Tibial artery (tissue), 4 donors: ENCODE data around the gene FARS2.

ENCODE experiments used
- DNase-seq, 2 donors: peaks; one replicate each; pipeline ENCODE4 v3.0.0-alpha.2; 2019
- H3K27ac ChIP-seq, 2 donors: fragments of 200-600 bp; sonication (generic) in 1 of 2; 1 replicate in 1 of 2; 2 replicates in 1 of 2; pipeline ENCODE4 v1.5.1; 2018 to 2019; ENCODE audit warnings: mild to moderate bottlenecking in 1 of 2
- H3K27me3 ChIP-seq, 2 donors: fragments of 200-600 bp; sonication (generic) in 1 of 2; one replicate each; pipeline versions ENCODE4 v1.5.1 to v1.6.0; 2016 to 2019
- H3K36me3 ChIP-seq, 3 donors: fragments of 200-600 bp; sonication (generic) in 2 of 3; one replicate each; pipeline ENCODE4 v1.5.1; 2016 to 2019; ENCODE audit warnings: mild to moderate bottlenecking in 2 of 3
- H3K4me1 ChIP-seq, 4 donors: fragments of 200-600 bp; sonication (generic) in 2 of 4; 1 replicate in 3 of 4; 2 replicates in 1 of 4; pipeline ENCODE4 v1.5.1; 2016 to 2019
- H3K4me3 ChIP-seq, 2 donors: fragments of 200-600 bp; sonication (generic) in 1 of 2; 1 replicate in 1 of 2; 2 replicates in 1 of 2; pipeline ENCODE4 v1.5.1; 2018 to 2019; ENCODE audit warnings: mild to moderate bottlenecking in 2 of 2
- H3K9me3 ChIP-seq, 3 donors: fragments of 200-600 bp; sonication (generic) in 1 of 3; one replicate each; pipeline ENCODE4 v1.5.1; 2016 to 2019
- intact Hi-C: fragments of 100-400 bp; cut with DNase I; formaldehyde crosslinking; loops from one replicate; pipeline ENCODE4 v1.15.0; 2023; ENCODE audit warnings: low total_unique reads
- TF ChIP-seq, protein P1 (sequence below), 2 experiments: fragments of 200-600 bp in 1 of 2; fragments of 450-650 bp in 1 of 2; IDR thresholded peaks; one replicate each; pipeline ENCODE4 v1.5.1; 2017 to 2019; ENCODE audit warnings: antibody characterized with exemption in 2 of 2, mild to moderate bottlenecking in 1 of 2, moderate library complexity in 1 of 2

FARS2 gene

DNA sequence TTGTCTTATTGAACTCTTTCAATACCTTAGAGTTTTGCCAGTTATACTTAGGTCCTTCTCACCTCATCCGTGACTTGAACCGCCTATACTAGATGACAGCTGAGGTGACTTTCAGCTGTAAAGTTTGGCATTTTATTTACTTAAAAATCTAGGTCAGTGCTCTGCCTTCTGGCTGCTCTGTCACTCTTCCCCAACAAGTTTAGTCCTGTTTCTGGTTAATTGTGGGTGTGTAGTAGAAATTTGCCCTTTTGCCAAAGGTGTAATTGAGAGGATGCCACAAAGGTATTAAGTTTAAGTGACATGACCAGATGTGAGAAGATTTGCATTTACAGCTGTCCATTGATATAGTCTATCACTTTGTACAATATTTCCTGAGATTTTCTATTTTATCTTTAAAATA, 106.2 kb downstream of the FARS2 start:
- Histone ChIP-seq H3K9me3 (no peaks in the 10 kb centered on the region), H3K4me3 (no peak overlapping the region), H3K27me3 (no peaks in the 10 kb centered on the region), H3K27ac (no peak overlapping the region), H3K4me1 (peaks cover 0 to 6% (median 0%) of the 10 kb centered on the region in 4 donors), H3K36me3 (peaks cover 0 to 10% (median 8%) of the 10 kb centered on the region in 3 donors)
- DNase-seq: no peak
- intact Hi-C loops: no loop called here
- TF ChIP-seq, protein P1, sequence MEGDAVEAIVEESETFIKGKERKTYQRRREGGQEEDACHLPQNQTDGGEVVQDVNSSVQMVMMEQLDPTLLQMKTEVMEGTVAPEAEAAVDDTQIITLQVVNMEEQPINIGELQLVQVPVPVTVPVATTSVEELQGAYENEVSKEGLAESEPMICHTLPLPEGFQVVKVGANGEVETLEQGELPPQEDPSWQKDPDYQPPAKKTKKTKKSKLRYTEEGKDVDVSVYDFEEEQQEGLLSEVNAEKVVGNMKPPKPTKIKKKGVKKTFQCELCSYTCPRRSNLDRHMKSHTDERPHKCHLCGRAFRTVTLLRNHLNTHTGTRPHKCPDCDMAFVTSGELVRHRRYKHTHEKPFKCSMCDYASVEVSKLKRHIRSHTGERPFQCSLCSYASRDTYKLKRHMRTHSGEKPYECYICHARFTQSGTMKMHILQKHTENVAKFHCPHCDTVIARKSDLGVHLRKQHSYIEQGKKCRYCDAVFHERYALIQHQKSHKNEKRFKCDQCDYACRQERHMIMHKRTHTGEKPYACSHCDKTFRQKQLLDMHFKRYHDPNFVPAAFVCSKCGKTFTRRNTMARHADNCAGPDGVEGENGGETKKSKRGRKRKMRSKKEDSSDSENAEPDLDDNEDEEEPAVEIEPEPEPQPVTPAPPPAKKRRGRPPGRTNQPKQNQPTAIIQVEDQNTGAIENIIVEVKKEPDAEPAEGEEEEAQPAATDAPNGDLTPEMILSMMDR (IDR thresholded peaks at IDR 0.05): no peak

DNA sequence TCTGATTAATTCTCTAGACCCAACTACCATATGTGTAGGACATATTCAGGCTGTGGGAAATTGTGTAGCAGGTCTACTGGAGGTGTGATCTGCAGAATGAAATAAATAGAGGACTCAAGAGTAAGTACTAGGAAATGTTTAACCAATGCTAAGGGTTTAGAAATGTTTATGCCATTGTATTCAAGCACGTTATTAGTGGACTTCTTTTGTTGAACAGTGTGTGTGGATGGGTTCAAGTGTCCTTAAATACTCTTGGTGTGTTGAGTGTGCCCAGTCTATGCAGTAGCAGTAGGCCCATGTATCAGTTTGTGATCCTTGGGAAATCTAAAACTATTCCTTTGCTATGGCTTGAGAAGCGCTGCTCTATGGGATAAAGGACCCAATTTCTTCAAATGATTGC, 112.1 kb downstream of the FARS2 start:
- DNase-seq: no peak
- Histone ChIP-seq H3K9me3 (no peaks in the 10 kb centered on the region), H3K4me3 (no peak overlapping the region), H3K27me3 (no peaks in the 10 kb centered on the region), H3K4me1 (no peaks in the 10 kb centered on the region), H3K27ac (no peak overlapping the region), H3K36me3 (peaks cover 0 to 8% (median 8%) of the 10 kb centered on the region in 3 donors)
- intact Hi-C loops: no loop called here
- TF ChIP-seq, protein P1 (IDR thresholded peaks at IDR 0.05): no peak

DNA sequence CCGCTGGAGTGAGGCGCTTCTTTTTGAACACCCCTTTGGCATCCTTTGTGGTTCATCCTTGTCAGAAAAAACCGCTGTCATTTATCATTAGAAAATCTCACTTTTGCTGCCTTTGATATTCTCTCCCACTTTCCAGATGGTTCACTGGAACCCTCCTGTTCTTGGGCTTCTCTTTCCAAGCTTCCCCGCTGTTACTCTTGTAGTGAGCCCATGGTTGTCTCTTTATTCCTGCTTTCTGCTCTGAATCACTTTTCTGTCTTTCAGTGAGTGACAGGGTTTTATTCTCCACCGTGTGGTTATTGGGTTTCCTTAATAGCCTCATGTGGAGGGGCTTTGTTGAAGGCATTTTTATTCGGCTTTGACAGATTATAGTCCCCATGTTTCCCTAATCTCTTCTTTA, 117.0 kb downstream of the FARS2 start:
- Histone ChIP-seq H3K27me3 (no peaks in the 10 kb centered on the region), H3K27ac (no peak overlapping the region), H3K36me3 (no peaks in the 10 kb centered on the region), H3K9me3 (no peaks in the 10 kb centered on the region), H3K4me1 (no peaks in the 10 kb centered on the region), H3K4me3 (no peak overlapping the region)
- no peak for DNase-seq
- intact Hi-C loops: no loop called here
- TF ChIP-seq, protein P1 (IDR thresholded peaks at IDR 0.05): no peak

DNA sequence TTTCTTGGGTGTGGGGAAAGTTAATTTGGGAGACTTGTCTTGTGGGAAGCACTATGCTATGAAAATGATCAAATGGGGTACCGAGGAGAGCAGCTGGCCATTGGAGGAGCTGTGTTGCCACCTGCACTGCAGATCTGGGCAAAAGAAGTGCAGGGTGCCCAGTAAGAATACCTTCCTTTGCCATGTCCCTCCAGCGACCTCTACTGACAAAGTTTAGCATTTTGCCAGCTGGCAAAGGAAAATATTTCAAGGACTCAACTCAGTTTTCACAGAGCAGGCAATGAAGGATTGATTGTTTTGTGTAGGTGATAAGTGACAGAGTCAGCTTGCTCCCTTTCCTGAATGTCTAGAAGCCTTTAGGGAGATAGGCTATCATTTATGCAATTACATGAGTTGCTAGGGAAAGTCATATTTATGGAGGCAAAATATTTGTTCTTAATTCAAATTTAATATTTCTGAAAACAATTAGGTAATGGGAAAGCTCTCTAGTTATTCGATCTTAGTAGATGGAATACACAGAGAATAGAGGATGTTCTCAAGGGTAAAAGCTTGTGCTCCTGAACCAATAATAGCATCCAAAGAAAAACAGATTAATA, 118.4 kb downstream of the FARS2 start:
- TF ChIP-seq, protein P1 (IDR thresholded peaks at IDR 0.05): no peak
- H3K27me3 ChIP-seq: no peaks in the 10 kb centered on the region
- no peaks in the 10 kb centered on the region for H3K4me1 ChIP-seq
- no peak overlapping the region for H3K27ac ChIP-seq
- DNase-seq: no peak
- no peak overlapping the region for H3K4me3 ChIP-seq
- no peaks in the 10 kb centered on the region for H3K9me3 ChIP-seq
- intact Hi-C loops: no loop called here
- H3K36me3 ChIP-seq: no peaks in the 10 kb centered on the region

GRCh38 chr6:5383856-5384255, 122.5 kb downstream of the FARS2 start:
- DNase-seq: no peak
- Histone ChIP-seq H3K27me3 (no peaks in the 10 kb centered on the region), H3K4me1 (no peaks in the 10 kb centered on the region), H3K27ac (no peak overlapping the region), H3K9me3 (no peaks in the 10 kb centered on the region), H3K4me3 (no peak overlapping the region), H3K36me3 (no peaks in the 10 kb centered on the region)
- intact Hi-C loops: no loop called here
- TF ChIP-seq, protein P1 (IDR thresholded peaks at IDR 0.05): no peak

DNA sequence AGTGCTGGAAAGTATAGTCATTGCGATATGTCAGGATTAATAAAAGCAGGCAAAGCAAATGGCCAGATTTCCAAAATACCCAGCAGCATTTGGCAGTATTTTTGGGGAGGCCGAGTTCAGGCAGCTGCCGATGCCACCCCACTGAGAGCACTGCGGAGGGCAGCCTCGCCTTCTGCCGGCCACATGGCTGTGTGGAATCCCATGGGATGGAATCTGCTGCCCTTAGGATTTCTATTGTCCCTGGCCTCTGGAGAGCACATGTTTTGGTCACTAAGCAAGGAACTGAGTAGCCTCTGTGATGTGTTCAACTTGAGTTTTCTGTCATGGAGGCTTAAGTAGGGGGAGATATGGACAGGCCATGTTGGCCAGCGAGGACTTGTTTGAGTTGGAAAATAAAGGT, 123.0 kb downstream of the FARS2 start:
- Histone ChIP-seq H3K4me3 (no peak overlapping the region), H3K27me3 (no peaks in the 10 kb centered on the region), H3K4me1 (no peaks in the 10 kb centered on the region), H3K36me3 (no peaks in the 10 kb centered on the region), H3K9me3 (no peaks in the 10 kb centered on the region), H3K27ac (no peak overlapping the region)
- intact Hi-C loops: no loop called here
- DNase-seq: no peak
- TF ChIP-seq, protein P1 (IDR thresholded peaks at IDR 0.05): no peak
